DOHH2 (cell line): Measurements from ENCODE around the gene TRIM24.

Experiments used
- CTCF ChIP-seq: fragments of 200-600 bp; sonication (generic); IDR thresholded peaks from one replicate; pipeline ENCODE4 v1.5.1; 2014; ENCODE audit warnings: antibody characterized with exemption, mild to moderate bottlenecking, low read depth, low read length; ENCODE audit not compliant: poor library complexity, severe bottlenecking
- EZH2phosphoT487 ChIP-seq: fragments of 200-600 bp; sonication (generic); IDR thresholded peaks from 2 replicates; pipeline ENCODE4 v1.6.1; 2017; ENCODE audit warnings: borderline replicate concordance, mild to moderate bottlenecking, antibody characterized with exemption, low read length, moderate library complexity, mixed read lengths

GRCh38 chr7:138556771-138557484 is 96.9 kb downstream of the TRIM24 start:
- no peak for TF ChIP-seq CTCF
- TF ChIP-seq EZH2phosphoT487 = no peak
